B cell (primary cell): Measurements from ENCODE around the gene RAB7B. TPM values are rescaled to one million over a fixed set of nuclear protein-coding genes. Genes with fewer than 3 reads are reported as not detected.

Source experiments
- ATAC-seq: fragments of 200-7000 bp; cut with Tn5 transposase; one replicate; pipeline ENCODE4 v1.10.0; 2021; ENCODE audit warnings: low read depth, mild to moderate bottlenecking, moderate number of reproducible peaks, moderate library complexity
- CTCF ChIA-PET: fragments of 350-600 bp; sonication (Branson Sonifier 250); formaldehyde crosslinking; loops from one replicate; lab custom pipeline; 2021; ENCODE audit warnings: antibody characterized with exemption, inconsistent platforms; lab: Charles Lee
- POLR2A ChIA-PET: fragments of 350-600 bp; sonication (Branson Sonifier 250); formaldehyde crosslinking; loops from one replicate; lab custom pipeline; 2021; ENCODE audit warnings: antibody characterized with exemption; lab: Charles Lee
- DNase-seq: peaks from one replicate; pipeline ENCODE4 v3.0.0; 2013
- H2AFZ ChIP-seq: 2 replicates; pipeline ENCODE4 v1.6.1; 2012; ENCODE audit warnings: mild to moderate bottlenecking, low read depth, low read length; ENCODE audit not compliant: insufficient read depth, poor library complexity, severe bottlenecking
- H3K27ac ChIP-seq, 2 donors: 1 replicate in 1 of 2; 2 replicates in 1 of 2; pipeline ENCODE4 v1.5.1; 2012 to 2013; ENCODE audit warnings: low read length in 2 of 2, mild to moderate bottlenecking in 2 of 2, moderate library complexity in 1 of 2
- H3K27me3 ChIP-seq, 4 experiments: fragments of 200-600 bp in 1 of 4; sonication (generic) in 1 of 4; replicated peaks in 1 of 4; 1 replicate in 2 of 4; 2 replicates in 2 of 4; pipeline versions ENCODE4 v1.6.1 to v1.7.0; 2013 to 2016; ENCODE audit warnings: low read length in 3 of 4, mild to moderate bottlenecking in 2 of 4, mixed read lengths in 1 of 4, moderate library complexity in 1 of 4; ENCODE audit not compliant: insufficient read depth in 4 of 4, control insufficient read depth in 3 of 4; ENCODE audit errors: control extremely low read depth in 1 of 4
- H3K36me3 ChIP-seq, 2 experiments: replicated peaks in 1 of 2; 1 replicate in 1 of 2; 2 replicates in 1 of 2; pipeline versions ENCODE4 v1.6.1 to v1.7.1; 2013; ENCODE audit warnings: low read length in 1 of 2; ENCODE audit not compliant: insufficient read depth in 2 of 2, control insufficient read depth in 1 of 2; ENCODE audit errors: control extremely low read depth in 1 of 2, extremely low read depth in 1 of 2
- H3K4me1 ChIP-seq, 2 donors: fragments of 200-600 bp in 1 of 2; sonication (generic) in 1 of 2; 1 replicate in 1 of 2; 2 replicates in 1 of 2; pipeline versions ENCODE4 v1.5.1 to v1.6.1; 2013 to 2017; ENCODE audit warnings: low read length in 2 of 2; ENCODE audit not compliant: control insufficient read depth in 2 of 2, insufficient read depth in 2 of 2
- H3K4me2 ChIP-seq: replicated peaks from 2 replicates; pipeline ENCODE3; 2012; ENCODE audit warnings: mild to moderate bottlenecking, low read depth, low read length; ENCODE audit not compliant: poor library complexity, severe bottlenecking
- H3K4me3 ChIP-seq, 5 experiments: fragments of 200-600 bp in 1 of 5; sonication (generic) in 1 of 5; 1 replicate in 3 of 5; 2 replicates in 2 of 5; pipeline versions ENCODE4 v1.5.1 to v1.7.0; 2011 to 2016; ENCODE audit warnings: low read length in 4 of 5, mild to moderate bottlenecking in 4 of 5, low read depth in 2 of 5, control low read depth in 1 of 5, moderate library complexity in 1 of 5; ENCODE audit not compliant: insufficient read depth in 1 of 5; ENCODE audit errors: control extremely low read depth in 1 of 5, extremely low read depth in 1 of 5
- H3K79me2 ChIP-seq: fragments of 200-600 bp; sonication (generic); one replicate; pipeline ENCODE4 v1.6.0; 2016; ENCODE audit warnings: low read length; ENCODE audit not compliant: control insufficient read depth, insufficient read depth
- H3K9ac ChIP-seq: fragments of 200-600 bp; sonication (generic); 2 replicates; pipeline ENCODE4 v1.6.1; 2017; ENCODE audit warnings: mild to moderate bottlenecking, low read length, moderate library complexity
- H3K9me3 ChIP-seq, 3 donors: one replicate each; pipeline versions ENCODE4 v1.6.1 to v1.7.1; 2013; ENCODE audit warnings: low read length in 2 of 3; ENCODE audit not compliant: control insufficient read depth in 2 of 3, insufficient read depth in 1 of 3; ENCODE audit errors: control extremely low read depth in 1 of 3
- H4K20me1 ChIP-seq: 2 replicates; pipeline ENCODE4 v1.6.0; 2012; ENCODE audit warnings: mild to moderate bottlenecking, low read length; ENCODE audit not compliant: insufficient read depth, control insufficient read depth, poor library complexity, severe bottlenecking
- H3K27ac Mint-ChIP-seq: one replicate; pipeline ENCODE4 v1.8.0; 2021; ENCODE audit warnings: mixed read lengths
- H3K27me3 Mint-ChIP-seq: one replicate; pipeline ENCODE4 v1.8.0; 2021; ENCODE audit warnings: mixed read lengths
- H3K4me1 Mint-ChIP-seq: one replicate; pipeline ENCODE4 v1.8.0; 2021; ENCODE audit warnings: mixed read lengths
- H3K4me3 Mint-ChIP-seq: one replicate; pipeline ENCODE4 v1.8.0; 2021; ENCODE audit warnings: mixed read lengths
- H3K9me3 Mint-ChIP-seq: one replicate; pipeline ENCODE4 v1.8.0; 2022; ENCODE audit warnings: mixed read lengths; ENCODE audit not compliant: insufficient read depth
- CTCF ChIP-seq: fragments of 200-600 bp; IDR thresholded peaks from one replicate; pipeline ENCODE4 v1.8.0; 2022; ENCODE audit warnings: antibody characterized with exemption, mild to moderate bottlenecking
- EZH2 ChIP-seq: IDR thresholded peaks from 2 replicates; pipeline ENCODE4 v1.6.1; 2012; ENCODE audit warnings: borderline replicate concordance, low read depth, mild to moderate bottlenecking, moderate library complexity, low read length; ENCODE audit not compliant: insufficient read depth, poor library complexity, severe bottlenecking
- WGBS: methylation state at CpG from one replicate; pipeline ENCODE4 v1.1.5; 2013; ENCODE audit warnings: missing lambda C conversion rate; ENCODE audit not compliant: insufficient coverage; 5-methylcytosine and 5-hydroxymethylcytosine counted together
- intact Hi-C: fragments of 100-400 bp; cut with micrococcal nuclease; formaldehyde crosslinking; loops from one replicate; pipeline ENCODE4 v1.10.0; 2022
- polyA plus RNA-seq: library from polyadenylated mRNA; depleted of rRNA; stranded (reverse); fragments of >200 nt; gene quantifications from 2 replicates; pipeline ENCODE4 v1.2.3, GENCODE V29; 2012
- total RNA-seq, 2 donors: library from RNA; stranded (reverse); fragments of 120-200 nt in 1 of 2; gene quantifications; 1 replicate in 1 of 2; 2 replicates in 1 of 2; pipeline versions ENCODE4 v1.2.3 to v1.2.4, GENCODE V29; 2013 to 2022

Gene RAB7B
- total and polyA plus RNA-seq, 2 donors (not counting 1 experiment from before 2014, with no cell fraction given), result not detected

- H3K36me3 ChIP-seq, result no peaks in the 10 kb centered on the region
- H3K79me2 ChIP-seq, result no peaks in the 10 kb centered on the region
- H4K20me1 ChIP-seq, result no peaks in the 10 kb centered on the region
- 97% methylated on average over 7 of the region's 11 CpGs for WGBS
- Mint-ChIP-seq H3K9me3 (no peaks in the 10 kb centered on the region), H3K27me3 (peaks cover 3% of the 10 kb centered on the region), H3K27ac (no peak within 1 kb of the TSS), H3K4me3 (no peak within 1 kb of the TSS), H3K4me1 (no peaks in the 10 kb centered on the region)
- no peak within 1 kb of the TSS for H3K4me3 ChIP-seq
- no peak within 1 kb of the TSS for H2AFZ ChIP-seq
- DNase-seq (no peak), ATAC-seq (no peak)
- peaks cover 0 to 3% (median 0%) of the 10 kb centered on the region in 4 experiments for H3K27me3 ChIP-seq
- no peak for TF ChIP-seq EZH2
- TF ChIP-seq CTCF, result no peak
- H3K4me2 ChIP-seq, result no peak within 1 kb of the TSS
- no peak within 1 kb of the TSS for H3K27ac ChIP-seq
- ChIA-PET CTCF (interaction anchor here (1.3 to 15.2 kb wide), 3 partner anchors 8 to 82 kb away, joined by 4 to 682 read pairs (median 4); no protein-coding TSS in a partner anchor), POLR2A (no interaction called here)
- H3K4me1 ChIP-seq, result no peaks in the 10 kb centered on the region
- no peaks in the 10 kb centered on the region for H3K9me3 ChIP-seq
- H3K9ac ChIP-seq, result no peak within 1 kb of the TSS
- intact Hi-C loops, result no loop called here
Measured at GRCh38 chr1:206023695-206024094, 20.5 kb upstream of the RAB7B start, which contains the start of gene CTSE. TSS of gene CTSE (minus strand) at chr1:206023895. CDS start at chr1:206023791, 104 bp downstream.

GRCh38 chr1:206022766-206023165 is 19.6 kb upstream of the RAB7B start:
- H3K4me3 Mint-ChIP-seq, result no peak overlapping the region
- Histone ChIP-seq H3K36me3 (no peaks in the 10 kb centered on the region), H3K9me3 (no peaks in the 10 kb centered on the region), H4K20me1 (no peaks in the 10 kb centered on the region), H2AFZ (no peak overlapping the region), H3K27me3 (peaks cover 0 to 3% (median 0%) of the 10 kb centered on the region in 4 experiments), H3K79me2 (no peaks in the 10 kb centered on the region), H3K27ac (no peak overlapping the region), H3K4me1 (no peaks in the 10 kb centered on the region), H3K4me3 (no peak overlapping the region), H3K9ac (no peak overlapping the region), H3K4me2 (no peak overlapping the region)
- no peaks in the 10 kb centered on the region for H3K9me3 Mint-ChIP-seq
- no peak for TF ChIP-seq CTCF
- TF ChIP-seq EZH2, result no peak
- POLR2A ChIA-PET, result interaction anchor here (0.7 kb wide), 1 partner anchor 12 kb away, joined by 4 read pairs; no protein-coding TSS in a partner anchor
- H3K27me3 Mint-ChIP-seq, result peaks cover 3% of the 10 kb centered on the region
- no peak overlapping the region for H3K27ac Mint-ChIP-seq
- ATAC-seq, result no peak
- 100% methylated on average over 5 of the region's 7 CpGs for WGBS
- CTCF ChIA-PET, result interaction anchor here (1.3 to 1.4 kb wide), 2 partner anchors 9 to 46 kb away, joined by 4 read pairs; no protein-coding TSS in a partner anchor
- intact Hi-C loops, result no loop called here
- DNase-seq, result no peak
- no peaks in the 10 kb centered on the region for H3K4me1 Mint-ChIP-seq
